Measurements from ENCODE around the gene CASP12. TPM values are rescaled to one million over a fixed set of nuclear protein-coding genes. Genes with fewer than 3 reads are reported as not detected.

Gene CASP12
- total RNA-seq, 1 experiment from 2014 or later: not detected

GRCh38 chr11:104908186-104908531, 9.9 kb upstream of the CASP12 start:
- H3K27ac ChIP-seq: no peak overlapping the region
- no peaks in the 10 kb centered on the region for H3K4me1 ChIP-seq (replicated peaks; ENCODE audit: insufficient read depth)
- no peaks in the 10 kb centered on the region for H3K79me2 ChIP-seq (ENCODE audit: low read depth)
- H3K4me2 ChIP-seq: no peak overlapping the region
- POLR2A ChIA-PET (ENCODE audit: unreplicated experiment): no interaction called here
- no TSS peak for BruUV-seq (replicated peaks)
- intact Hi-C loops (cut with micrococcal nuclease; ENCODE audit: unreplicated experiment): no loop called here
- no peaks in the 10 kb centered on the region for H3K9me3 ChIP-seq (ENCODE audit: insufficient read depth, low read depth)
- H3K27me3 ChIP-seq (ENCODE audit: insufficient read depth, low read depth): no peaks in the 10 kb centered on the region
- DNase-seq: no peak
- H2AFZ ChIP-seq: no peak overlapping the region
- CTCF ChIA-PET: no interaction called here
- no peaks in the 10 kb centered on the region for H3K9me2 ChIP-seq (ENCODE audit: insufficient read depth)
- no peaks in the 10 kb centered on the region for H4K20me1 ChIP-seq (ENCODE audit: insufficient read depth)
- H3F3A ChIP-seq (ENCODE audit: insufficient read depth, low read depth): no peaks in the 10 kb centered on the region
- no peak overlapping the region for H3K4me3 ChIP-seq
- H3K36me3 ChIP-seq (ENCODE audit: low read depth): no peaks in the 10 kb centered on the region
- TF ChIP-seq CTCF (conservative IDR thresholded peaks at IDR 0.05) (no peak), EZH2 (IDR thresholded peaks at IDR 0.05; ENCODE audit: low read depth) (no peak)

- Histone ChIP-seq H3K9me2 (ENCODE audit: insufficient read depth) (no peaks in the 10 kb centered on the region), H3K27me3 (ENCODE audit: insufficient read depth, low read depth) (no peaks in the 10 kb centered on the region), H3K4me3 (no peak overlapping the region), H3K4me2 (no peak overlapping the region), H3K9me3 (ENCODE audit: insufficient read depth, low read depth) (no peaks in the 10 kb centered on the region), H3K79me2 (ENCODE audit: low read depth) (no peaks in the 10 kb centered on the region), H2AFZ (no peak overlapping the region), H3K27ac (no peak overlapping the region), H3F3A (ENCODE audit: insufficient read depth, low read depth) (no peaks in the 10 kb centered on the region), H3K4me1 (replicated peaks; ENCODE audit: insufficient read depth) (no peaks in the 10 kb centered on the region), H3K36me3 (ENCODE audit: low read depth) (no peaks in the 10 kb centered on the region), H4K20me1 (ENCODE audit: insufficient read depth) (no peaks in the 10 kb centered on the region)
- no peak for DNase-seq
- intact Hi-C loops (cut with micrococcal nuclease; ENCODE audit: unreplicated experiment): no loop called here
- BruUV-seq (replicated peaks): no TSS peak
- CTCF ChIA-PET: no interaction called here
- no peak for TF ChIP-seq CTCF (conservative IDR thresholded peaks at IDR 0.05)
- no peak for TF ChIP-seq EZH2 (IDR thresholded peaks at IDR 0.05; ENCODE audit: low read depth)
- POLR2A ChIA-PET (ENCODE audit: unreplicated experiment): no interaction called here
Measured at GRCh38 chr11:104907521-104908185, 9.4 kb upstream of the CASP12 start.

- no peak for DNase-seq
- Histone ChIP-seq H3K4me1 (replicated peaks; ENCODE audit: insufficient read depth) (no peaks in the 10 kb centered on the region), H3K4me3 (no peak overlapping the region), H3K36me3 (ENCODE audit: low read depth) (no peaks in the 10 kb centered on the region), H3K4me2 (no peak overlapping the region), H3K27me3 (ENCODE audit: insufficient read depth, low read depth) (no peaks in the 10 kb centered on the region), H3K9me3 (ENCODE audit: insufficient read depth, low read depth) (no peaks in the 10 kb centered on the region), H3K79me2 (ENCODE audit: low read depth) (no peaks in the 10 kb centered on the region), H2AFZ (no peak overlapping the region), H3K27ac (no peak overlapping the region), H3K9me2 (ENCODE audit: insufficient read depth) (no peaks in the 10 kb centered on the region), H3F3A (ENCODE audit: insufficient read depth, low read depth) (no peaks in the 10 kb centered on the region), H4K20me1 (ENCODE audit: insufficient read depth) (no peaks in the 10 kb centered on the region)
- TF ChIP-seq CTCF (conservative IDR thresholded peaks at IDR 0.05) (no peak), EZH2 (IDR thresholded peaks at IDR 0.05; ENCODE audit: low read depth) (no peak)
- intact Hi-C loops (cut with micrococcal nuclease; ENCODE audit: unreplicated experiment): no loop called here
- BruUV-seq (replicated peaks): no TSS peak
- ChIA-PET CTCF (no interaction called here), POLR2A (ENCODE audit: unreplicated experiment) (no interaction called here)
Measured at GRCh38 chr11:104905271-104905670, 7.0 kb upstream of the CASP12 start.
